ENCODE results near the gene USP17L27.
A peak's percentile ranks its signal among the peaks of the same experiment; 100 is the strongest.
"Not testable (repeated sequence)": the region's sequence is repeated elsewhere in the genome, so short reads cannot be mapped to it uniquely, and the experiment has no call there.

The USP17L27 gene

GRCh38 chr4:9381012-9381534 is 37.1 kb downstream of the USP17L27 start:
- H3K4me2 ChIP-seq (ENCODE audit: low read length), result peak overlapping the region; percentile 76
- not testable (repeated sequence) for H3K27me3 ChIP-seq (ENCODE audit: control insufficient read depth, insufficient read depth, low read length); H3K4me1 ChIP-seq (ENCODE audit: control insufficient read depth, insufficient read depth, low read length); H3K36me3 ChIP-seq (ENCODE audit: insufficient read depth, low read length); H3K9me3 ChIP-seq (replicated peaks; ENCODE audit: low read length); H3K9ac ChIP-seq (ENCODE audit: low read depth, low read length)
- H3K4me3 ChIP-seq (ENCODE audit: low read length), result peak overlapping the region; percentile 58

- no peaks in the 10 kb centered on the region for H3K36me3 ChIP-seq (ENCODE audit: insufficient read depth, low read length)
- no peak overlapping the region for H3K4me3 ChIP-seq (ENCODE audit: low read length)
- H3K27me3 ChIP-seq (ENCODE audit: control insufficient read depth, insufficient read depth, low read length), result no peaks in the 10 kb centered on the region
- H3K4me2 ChIP-seq (ENCODE audit: low read length), result no peak overlapping the region
- H3K9ac ChIP-seq (ENCODE audit: low read depth, low read length), result no peak overlapping the region
- no peaks in the 10 kb centered on the region for H3K4me1 ChIP-seq (ENCODE audit: control insufficient read depth, insufficient read depth, low read length)
- H3K9me3 ChIP-seq (replicated peaks; ENCODE audit: low read length), result no peaks in the 10 kb centered on the region
Measured at GRCh38 chr4:9384126-9384525, 40.2 kb downstream of the USP17L27 start.

GRCh38 chr4:9389001-9389400 is 45.1 kb downstream of the USP17L27 start:
- not testable (repeated sequence) for H3K4me2 ChIP-seq (ENCODE audit: low read length); H3K9ac ChIP-seq (ENCODE audit: low read depth, low read length); H3K4me1 ChIP-seq (ENCODE audit: control insufficient read depth, insufficient read depth, low read length); H3K36me3 ChIP-seq (ENCODE audit: insufficient read depth, low read length); H3K27me3 ChIP-seq (ENCODE audit: control insufficient read depth, insufficient read depth, low read length); H3K4me3 ChIP-seq (ENCODE audit: low read length); H3K9me3 ChIP-seq (replicated peaks; ENCODE audit: low read length)
